ENCODE measurements around the gene ADAM11.
"Not testable (repeated sequence)": the region's sequence is repeated elsewhere in the genome, so short reads cannot be mapped to it uniquely, and the experiment has no call there.

ADAM11 gene

DNA sequence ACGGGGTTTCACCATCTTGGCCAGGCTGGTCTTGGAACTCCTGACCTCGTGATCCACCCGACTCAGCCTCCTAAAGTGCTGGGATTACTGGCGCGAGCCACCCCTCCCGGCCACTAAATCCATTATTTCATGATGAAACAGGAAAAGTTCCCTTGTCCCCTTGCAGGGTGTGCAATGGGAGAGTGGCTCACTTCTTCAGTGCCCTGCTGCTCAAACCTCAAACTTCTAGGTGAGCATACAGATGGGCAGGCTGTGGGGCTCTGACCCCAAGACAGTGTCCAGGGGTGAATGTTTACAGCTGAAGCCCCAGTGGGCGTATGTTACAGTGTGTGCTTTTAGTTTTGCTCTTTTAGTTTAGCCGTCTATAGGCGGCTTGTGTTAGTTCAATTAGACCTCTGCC, 36.6 kb downstream of the ADAM11 start:
- no peak for DNase-seq

DNA sequence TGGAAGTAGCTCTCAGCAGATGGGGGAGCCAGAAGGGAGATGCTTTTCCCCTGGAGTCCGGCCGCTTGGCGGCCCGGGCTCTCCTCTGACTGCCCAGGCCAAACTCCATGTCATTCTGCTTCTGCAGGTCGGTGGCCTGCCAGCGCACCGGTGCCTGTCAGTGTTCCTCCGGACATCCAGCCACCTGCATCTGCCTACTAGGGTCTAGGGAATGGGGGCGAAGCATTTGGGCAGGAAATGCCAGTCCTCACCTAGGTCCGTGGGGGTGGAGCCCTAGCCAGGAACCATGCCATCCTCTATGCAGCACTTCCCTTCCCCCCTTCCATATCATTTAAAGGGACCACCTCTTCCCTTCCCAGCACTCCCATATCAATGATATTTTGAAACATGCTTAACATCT, 37.1 kb downstream of the ADAM11 start:
- DNase-seq: peak in 1 of 14 donors; percentile 69

DNA sequence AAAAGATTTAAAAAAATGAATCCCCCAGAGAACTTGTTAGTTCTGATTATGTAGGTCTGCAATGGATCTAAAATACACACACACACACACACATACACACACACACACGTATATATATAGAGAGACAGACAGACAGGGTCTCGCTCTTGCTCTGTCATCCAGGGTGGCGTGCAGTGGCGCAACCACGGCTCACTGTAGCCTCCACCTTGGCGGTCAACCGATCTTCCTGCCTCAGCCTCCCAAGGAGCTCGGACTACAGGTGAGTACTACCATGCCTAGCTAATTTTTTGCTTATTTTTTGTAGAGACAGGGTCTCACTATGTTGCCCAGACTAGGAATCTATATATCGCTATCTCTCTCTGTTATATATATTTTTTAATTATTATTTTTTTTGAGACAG, 37.9 kb downstream of the ADAM11 start:
- no peak for DNase-seq

- peak in 1 of 14 donors; percentile 70 for DNase-seq
Measured at GRCh38 chr17:44797802-44798201, 39.0 kb downstream of the ADAM11 start.

- DNase-seq: peak in 1 of 14 donors; percentile 67
Measured at GRCh38 chr17:44798356-44798755, 39.6 kb downstream of the ADAM11 start.

- DNase-seq: no peak
Measured at GRCh38 chr17:44801880-44802279, 43.1 kb downstream of the ADAM11 start.

DNA sequence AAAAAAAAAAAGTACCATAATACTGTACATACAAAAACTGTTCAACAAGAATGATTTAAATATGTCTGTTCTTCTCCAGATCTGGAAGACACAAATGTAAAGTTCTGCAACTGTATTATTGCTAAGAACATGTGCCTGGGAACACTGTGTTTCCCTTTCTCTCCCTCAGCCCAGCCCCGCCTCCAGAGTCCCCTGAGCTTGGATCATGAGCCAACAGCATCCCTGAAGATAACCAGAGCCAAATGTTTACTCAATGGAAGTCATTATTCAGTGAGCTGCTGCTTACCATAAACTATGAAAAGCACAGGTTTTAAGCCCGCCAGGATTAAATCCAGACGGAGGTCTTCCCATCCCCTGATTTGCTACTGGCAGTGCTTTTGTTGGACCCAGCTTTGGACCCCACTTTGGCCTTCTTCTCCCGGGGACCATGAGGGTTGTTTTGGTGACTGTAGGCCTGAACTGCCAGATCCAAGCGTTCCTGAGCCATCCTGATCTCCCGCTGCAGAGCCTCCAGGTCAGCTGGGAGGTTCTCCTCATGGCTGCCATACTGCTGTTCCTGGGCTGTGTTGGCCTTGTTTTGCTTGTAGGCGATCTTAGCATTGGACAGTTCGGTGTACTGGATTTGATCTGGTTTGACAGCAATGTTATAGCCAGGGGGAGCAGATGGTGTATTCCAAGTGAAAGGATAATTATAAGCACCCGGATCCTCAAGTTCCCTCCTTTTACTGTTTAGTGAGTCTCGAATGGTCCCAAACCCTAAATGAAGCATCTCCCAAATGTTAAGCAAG, 45.7 kb downstream of the ADAM11 start:
- peak in 1 of 14 donors; percentile 83 for DNase-seq

GRCh38 chr17:44807093-44807816, 48.5 kb downstream of the ADAM11 start:
- DNase-seq: no peak

DNA sequence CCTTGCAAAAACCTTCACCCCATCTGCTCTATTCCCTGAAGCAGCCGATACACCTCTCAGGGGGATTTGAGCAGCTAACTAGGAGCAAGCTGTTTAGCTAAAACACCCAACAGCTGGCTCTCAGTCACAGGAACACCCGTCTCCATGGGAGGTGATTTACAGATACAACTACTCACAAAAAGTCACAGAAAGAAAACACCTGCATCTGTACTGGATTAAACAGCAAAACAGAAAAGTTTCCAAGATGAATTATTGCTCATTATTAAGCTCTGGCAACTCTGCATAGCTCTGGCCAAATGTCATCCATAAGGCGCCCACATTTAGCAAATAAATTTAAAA, 49.0 kb downstream of the ADAM11 start:
- DNase-seq: no peak

DNA sequence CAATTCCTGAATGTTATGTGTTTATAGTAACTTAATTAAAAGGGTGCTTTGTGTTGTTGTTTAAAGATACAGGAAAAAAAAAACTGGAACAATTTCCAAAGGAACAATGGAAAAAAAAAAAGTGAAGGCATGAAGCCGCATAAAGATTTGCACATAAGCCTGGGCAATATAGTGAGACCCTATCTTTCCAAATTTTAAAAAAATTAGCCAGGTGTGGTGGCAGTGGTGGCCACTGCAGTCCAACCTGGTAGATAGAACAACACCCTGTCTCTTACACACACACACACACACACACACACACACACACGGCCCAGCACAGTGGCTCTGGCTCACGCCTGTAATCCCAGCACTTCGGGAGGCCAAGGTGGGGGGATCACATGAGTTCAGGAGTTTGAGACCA, 49.4 kb downstream of the ADAM11 start:
- no peak for DNase-seq

DNA sequence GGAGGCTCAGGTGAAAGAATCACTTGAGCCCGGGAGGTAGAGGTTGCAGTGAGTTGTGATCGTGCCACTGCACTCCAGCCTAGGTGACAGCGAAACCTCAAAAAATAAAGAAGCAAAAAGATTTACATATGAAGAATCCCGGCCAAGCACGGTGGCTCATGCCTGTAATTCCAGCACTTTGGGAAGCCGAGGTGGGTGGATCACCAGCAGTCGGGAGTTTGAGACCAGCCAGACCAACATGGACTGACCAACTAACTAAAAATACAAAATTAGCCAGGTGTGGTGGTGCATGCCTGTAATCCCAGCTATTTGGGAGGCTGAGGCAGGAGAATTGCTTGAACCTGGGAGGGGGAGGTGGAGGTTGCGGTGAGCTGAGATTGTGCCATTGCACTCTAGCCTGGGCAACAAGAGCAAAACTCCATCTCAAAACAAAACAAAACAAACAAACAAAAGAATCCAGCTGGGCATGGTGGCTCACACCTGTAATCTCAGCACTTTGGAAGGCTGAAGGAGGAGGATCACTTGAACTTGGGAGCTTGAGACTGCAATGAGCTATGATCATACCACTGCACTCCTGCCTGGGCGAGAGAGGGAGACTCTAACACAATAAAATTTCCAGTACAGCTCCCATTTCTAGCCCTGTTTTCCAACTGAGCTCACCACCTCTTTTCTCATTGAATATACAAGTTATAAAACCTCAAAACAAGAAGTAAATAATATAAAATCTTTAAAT, 50.0 kb downstream of the ADAM11 start:
- not testable (repeated sequence) for DNase-seq

GRCh38 chr17:44812263-44812662, 53.5 kb downstream of the ADAM11 start:
- no peak for DNase-seq

GRCh38 chr17:44818508-44818907, 59.7 kb downstream of the ADAM11 start:
- DNase-seq: not testable (repeated sequence)

DNA sequence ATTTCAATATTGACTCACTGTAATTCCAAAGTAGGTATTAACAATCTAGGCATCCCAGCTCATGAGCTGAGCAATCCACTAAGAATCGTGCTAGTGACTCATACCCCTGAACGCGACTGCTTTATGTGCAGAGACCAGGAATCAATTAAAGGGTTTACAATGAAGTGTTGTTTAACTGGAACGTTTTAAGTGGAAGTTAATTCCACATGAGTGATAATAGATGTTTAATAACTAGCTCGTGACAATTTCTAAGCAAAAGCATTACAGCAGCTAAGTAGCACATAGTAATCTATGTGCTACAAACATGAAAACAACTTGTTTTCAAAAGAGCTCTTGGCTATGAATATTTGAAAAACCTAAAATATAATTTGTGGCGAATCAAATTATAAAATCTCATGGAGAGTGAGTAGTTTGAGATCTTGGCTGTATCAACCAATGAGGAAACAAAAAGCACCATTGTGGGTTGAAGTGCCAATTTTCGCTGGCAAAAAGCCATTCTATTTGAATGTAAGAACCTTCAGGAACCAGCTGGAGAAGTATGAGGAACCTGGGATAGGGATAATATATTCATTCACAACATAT, 61.9 kb downstream of the ADAM11 start:
- no peak for DNase-seq

DNA sequence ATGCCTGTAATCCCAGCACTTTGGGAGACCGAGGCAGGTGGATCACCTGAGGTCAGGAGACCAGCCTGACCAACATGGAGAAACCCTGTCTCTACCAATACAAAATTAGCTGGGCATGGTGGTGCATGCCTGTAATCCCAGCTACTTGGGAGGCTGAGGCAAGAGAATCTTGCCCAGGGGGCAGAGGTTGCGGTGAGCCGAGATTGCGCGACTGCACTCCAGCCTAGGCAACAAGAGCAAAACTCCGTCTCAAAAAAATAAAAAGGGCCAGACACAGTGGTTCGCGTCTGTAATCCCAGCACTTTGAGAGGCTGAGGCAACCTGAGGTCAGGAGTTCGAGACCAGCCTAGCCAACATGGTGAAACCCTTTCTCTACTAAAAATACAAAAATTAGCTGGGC, 66.4 kb downstream of the ADAM11 start:
- DNase-seq: not testable (repeated sequence)

- DNase-seq: no peak
Measured at GRCh38 chr17:44826123-44826790, 67.5 kb downstream of the ADAM11 start.

- DNase-seq: no peak
Measured at GRCh38 chr17:44827863-44828262, 69.1 kb downstream of the ADAM11 start.

DNA sequence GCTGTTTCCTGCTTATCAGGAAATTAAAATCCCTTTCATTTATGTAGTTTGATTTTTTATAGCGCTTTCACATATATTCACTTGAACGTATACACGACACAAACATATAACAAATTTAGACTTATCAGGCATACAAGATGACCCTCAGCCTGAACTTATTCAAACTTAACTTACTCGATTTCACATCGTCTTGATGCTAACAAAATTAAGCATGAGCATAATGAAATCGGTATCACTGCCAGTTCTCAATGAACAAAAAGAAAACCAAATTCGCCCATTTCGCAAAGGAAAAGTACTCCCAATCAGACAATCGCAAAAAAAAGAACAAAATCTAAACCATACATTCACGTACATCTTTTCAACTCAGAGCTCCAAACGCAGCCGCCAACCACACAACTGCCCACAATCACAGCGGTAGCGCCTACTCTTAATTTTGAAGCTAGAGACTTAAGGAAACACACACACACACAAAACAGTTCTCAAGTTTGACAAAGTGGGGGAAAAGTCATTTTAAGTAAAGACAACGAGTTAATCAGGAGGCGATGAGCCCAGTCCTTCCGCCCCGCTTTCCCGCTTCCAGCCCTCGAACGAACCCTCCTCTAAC, 70.2 kb downstream of the ADAM11 start:
- DNase-seq: no peak

- peak in 2 of 14 donors; percentile 1 to 27 for DNase-seq
Measured at GRCh38 chr17:44829523-44830358, 71.0 kb downstream of the ADAM11 start, which contains the start of gene GJC1. GJC1 (minus strand) TSS chr17:44830287; CDS start chr17:44805817, 24,470 bp downstream.

- DNase-seq: peak in 1 of 14 donors; percentile 28
Measured at GRCh38 chr17:44830359-44831288, 71.8 kb downstream of the ADAM11 start.

Measured in C1 segment of cervical spinal cord (tissue), 14 donors.